ENCODE measurements around the gene CRB2.

DNA sequence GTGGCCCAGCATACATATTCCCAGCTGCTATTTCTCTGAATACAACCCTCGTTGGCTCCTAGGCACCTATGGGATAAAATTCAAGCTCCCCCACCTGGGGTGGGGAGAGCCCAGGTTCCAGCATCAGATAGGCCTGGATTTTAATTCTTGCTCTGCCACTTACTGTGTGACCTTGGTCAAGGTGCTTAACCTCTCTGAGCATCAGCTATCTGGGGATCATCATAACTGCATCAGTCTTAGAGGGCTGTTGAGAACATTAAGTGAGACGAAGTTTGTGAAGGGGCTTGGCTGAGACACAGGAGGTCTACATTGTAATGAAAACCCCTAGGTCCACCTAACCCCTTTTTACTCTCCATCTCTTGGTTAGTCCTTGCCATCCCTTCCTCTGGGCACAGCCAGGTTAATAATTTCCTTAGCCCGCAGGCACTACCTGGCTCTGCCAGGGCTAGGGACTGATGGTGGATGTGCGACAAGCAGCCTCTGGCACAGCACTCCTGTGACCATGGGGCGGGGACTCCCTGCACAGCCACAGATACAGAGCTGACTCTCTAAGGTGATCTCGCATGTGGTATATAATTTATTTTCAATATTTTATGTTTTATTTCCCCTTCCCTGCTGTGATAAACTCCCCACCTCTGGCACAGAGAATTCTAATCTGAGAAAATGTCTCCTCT, 68.7 kb downstream of the CRB2 start:
- TF ChIP-seq SMC3 (IDR thresholded peaks at IDR 0.05; ENCODE audit: low read depth, low read length) (no peak), RAD21 (IDR thresholded peaks at IDR 0.05; ENCODE audit: low read length) (no peak), BHLHE40 (IDR thresholded peaks at IDR 0.05; ENCODE audit: low read depth, low read length) (no peak), POLR2A (IDR thresholded peaks at IDR 0.05; ENCODE audit: low read depth, low read length) (no peak), MAFK (IDR thresholded peaks at IDR 0.05; ENCODE audit: low read depth, low read length) (no peak), MXI1 (IDR thresholded peaks at IDR 0.05; ENCODE audit: borderline replicate concordance, low read depth, low read length) (no peak)
- TF ChIP-seq, protein P1, sequence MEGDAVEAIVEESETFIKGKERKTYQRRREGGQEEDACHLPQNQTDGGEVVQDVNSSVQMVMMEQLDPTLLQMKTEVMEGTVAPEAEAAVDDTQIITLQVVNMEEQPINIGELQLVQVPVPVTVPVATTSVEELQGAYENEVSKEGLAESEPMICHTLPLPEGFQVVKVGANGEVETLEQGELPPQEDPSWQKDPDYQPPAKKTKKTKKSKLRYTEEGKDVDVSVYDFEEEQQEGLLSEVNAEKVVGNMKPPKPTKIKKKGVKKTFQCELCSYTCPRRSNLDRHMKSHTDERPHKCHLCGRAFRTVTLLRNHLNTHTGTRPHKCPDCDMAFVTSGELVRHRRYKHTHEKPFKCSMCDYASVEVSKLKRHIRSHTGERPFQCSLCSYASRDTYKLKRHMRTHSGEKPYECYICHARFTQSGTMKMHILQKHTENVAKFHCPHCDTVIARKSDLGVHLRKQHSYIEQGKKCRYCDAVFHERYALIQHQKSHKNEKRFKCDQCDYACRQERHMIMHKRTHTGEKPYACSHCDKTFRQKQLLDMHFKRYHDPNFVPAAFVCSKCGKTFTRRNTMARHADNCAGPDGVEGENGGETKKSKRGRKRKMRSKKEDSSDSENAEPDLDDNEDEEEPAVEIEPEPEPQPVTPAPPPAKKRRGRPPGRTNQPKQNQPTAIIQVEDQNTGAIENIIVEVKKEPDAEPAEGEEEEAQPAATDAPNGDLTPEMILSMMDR (conservative IDR thresholded peaks at IDR 0.05; ENCODE audit: low read depth, low read length): no peak
- TF ChIP-seq, protein P2, sequence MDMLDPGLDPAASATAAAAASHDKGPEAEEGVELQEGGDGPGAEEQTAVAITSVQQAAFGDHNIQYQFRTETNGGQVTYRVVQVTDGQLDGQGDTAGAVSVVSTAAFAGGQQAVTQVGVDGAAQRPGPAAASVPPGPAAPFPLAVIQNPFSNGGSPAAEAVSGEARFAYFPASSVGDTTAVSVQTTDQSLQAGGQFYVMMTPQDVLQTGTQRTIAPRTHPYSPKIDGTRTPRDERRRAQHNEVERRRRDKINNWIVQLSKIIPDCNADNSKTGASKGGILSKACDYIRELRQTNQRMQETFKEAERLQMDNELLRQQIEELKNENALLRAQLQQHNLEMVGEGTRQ (IDR thresholded peaks at IDR 0.05; ENCODE audit: low read depth, low read length): no peak
- TF ChIP-seq, protein P3, sequence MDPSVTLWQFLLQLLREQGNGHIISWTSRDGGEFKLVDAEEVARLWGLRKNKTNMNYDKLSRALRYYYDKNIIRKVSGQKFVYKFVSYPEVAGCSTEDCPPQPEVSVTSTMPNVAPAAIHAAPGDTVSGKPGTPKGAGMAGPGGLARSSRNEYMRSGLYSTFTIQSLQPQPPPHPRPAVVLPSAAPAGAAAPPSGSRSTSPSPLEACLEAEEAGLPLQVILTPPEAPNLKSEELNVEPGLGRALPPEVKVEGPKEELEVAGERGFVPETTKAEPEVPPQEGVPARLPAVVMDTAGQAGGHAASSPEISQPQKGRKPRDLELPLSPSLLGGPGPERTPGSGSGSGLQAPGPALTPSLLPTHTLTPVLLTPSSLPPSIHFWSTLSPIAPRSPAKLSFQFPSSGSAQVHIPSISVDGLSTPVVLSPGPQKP (IDR thresholded peaks at IDR 0.05; ENCODE audit: borderline replicate concordance, low read depth, low read length): no peak

Data from IMR-90 (cell line).